ENCODE measurements around the gene SLC50A1.
"Not testable (repeated sequence)": the region's sequence is repeated elsewhere in the genome, so short reads cannot be mapped to it uniquely, and the experiment has no call there.

SLC50A1 gene

GRCh38 chr1:155107309-155108264, 28.1 kb upstream of the SLC50A1 start:
- no peak for TF ChIP-seq CTCF (IDR thresholded peaks at IDR 0.05; ENCODE audit: extremely low read depth, missing control alignments)
- DNase-seq (ENCODE audit: low spot score) = no peak

GRCh38 chr1:155108296-155108695, 27.4 kb upstream of the SLC50A1 start:
- no peak for TF ChIP-seq CTCF (IDR thresholded peaks at IDR 0.05; ENCODE audit: extremely low read depth, missing control alignments)
- no peak for DNase-seq (ENCODE audit: low spot score)

GRCh38 chr1:155110381-155110780, 25.3 kb upstream of the SLC50A1 start:
- no peak for DNase-seq (ENCODE audit: low spot score)
- TF ChIP-seq CTCF (IDR thresholded peaks at IDR 0.05; ENCODE audit: extremely low read depth, missing control alignments) = no peak

- TF ChIP-seq CTCF (IDR thresholded peaks at IDR 0.05; ENCODE audit: extremely low read depth, missing control alignments) = no peak
- no peak for DNase-seq (ENCODE audit: low spot score)
Measured at GRCh38 chr1:155110826-155111225, 24.8 kb upstream of the SLC50A1 start.

- no peak for TF ChIP-seq CTCF (IDR thresholded peaks at IDR 0.05; ENCODE audit: extremely low read depth, missing control alignments)
- DNase-seq (ENCODE audit: low spot score) = no peak
Measured at GRCh38 chr1:155113450-155113980, 22.1 kb upstream of the SLC50A1 start.

- DNase-seq (ENCODE audit: low spot score) = no peak
- no peak for TF ChIP-seq CTCF (IDR thresholded peaks at IDR 0.05; ENCODE audit: extremely low read depth, missing control alignments)
Measured at GRCh38 chr1:155116113-155116764, 19.4 kb upstream of the SLC50A1 start.

GRCh38 chr1:155117610-155118009, 18.0 kb upstream of the SLC50A1 start:
- DNase-seq (ENCODE audit: low spot score) = no peak
- no peak for TF ChIP-seq CTCF (IDR thresholded peaks at IDR 0.05; ENCODE audit: extremely low read depth, missing control alignments)

- not testable (repeated sequence) for DNase-seq (ENCODE audit: low spot score)
Measured at GRCh38 chr1:155118090-155118489, 17.6 kb upstream of the SLC50A1 start.

Measured in GM20000 (cell line).